A172 (cell line): ENCODE results near the gene YWHAG. TPM values are rescaled to one million over a fixed set of nuclear protein-coding genes. Genes with fewer than 3 reads are reported as not detected.
"Not testable (repeated sequence)": the region's sequence is repeated elsewhere in the genome, so short reads cannot be mapped to it uniquely, and the experiment has no call there.

ENCODE experiments used
- DNase-seq: peaks from one replicate; pipeline ENCODE4 v3.0.0-alpha.2; 2015; ENCODE audit warnings: low spot score
- total RNA-seq: library from RNA; depleted of rRNA; stranded (reverse); fragments of >200 nt; shearing (Covaris generic); gene quantifications from 2 replicates; pipeline ENCODE4 v1.2.3, GENCODE V29; 2014

Gene YWHAG
- total RNA-seq, 1 experiment from 2014 or later, result 151 TPM

DNA sequence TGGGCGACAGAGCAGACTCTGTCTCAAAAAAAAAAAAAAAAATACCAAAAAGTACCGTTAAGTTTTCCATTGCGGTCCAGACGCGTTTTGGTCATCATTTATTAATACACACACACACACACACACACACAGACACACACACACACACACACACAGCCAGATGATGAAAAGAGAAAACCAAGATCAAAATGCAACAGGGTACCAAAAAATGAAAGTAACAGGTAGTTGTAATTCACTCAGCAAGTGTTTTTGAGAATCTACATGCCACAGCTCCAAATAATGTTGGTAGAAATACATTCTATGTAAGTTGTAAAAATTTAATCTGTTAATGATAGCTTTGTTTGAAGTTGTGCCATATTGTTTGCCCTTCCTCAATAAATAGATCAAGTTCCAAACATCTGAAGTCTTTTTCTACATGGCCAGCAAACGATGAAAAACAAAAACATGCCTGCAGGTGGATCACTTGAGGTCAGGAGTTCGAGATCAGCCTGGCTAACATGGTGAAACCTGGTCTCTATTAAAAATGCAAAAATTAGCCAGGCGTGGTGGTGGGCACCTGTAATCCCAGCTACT lies 9.4 kb downstream of the YWHAG start:
- no peak for DNase-seq

GRCh38 chr7:76347710-76348109 lies 11.1 kb downstream of the YWHAG start:
- no peak for DNase-seq

- DNase-seq, result no peak
Observed at GRCh38 chr7:76346778-76347177, 12.0 kb downstream of the YWHAG start.

GRCh38 chr7:76346097-76346496 lies 12.7 kb downstream of the YWHAG start:
- DNase-seq, result no peak

GRCh38 chr7:76343931-76344321 lies 14.9 kb downstream of the YWHAG start:
- DNase-seq, result no peak

GRCh38 chr7:76343294-76343930 lies 15.4 kb downstream of the YWHAG start:
- DNase-seq, result peak; percentile 63

DNA sequence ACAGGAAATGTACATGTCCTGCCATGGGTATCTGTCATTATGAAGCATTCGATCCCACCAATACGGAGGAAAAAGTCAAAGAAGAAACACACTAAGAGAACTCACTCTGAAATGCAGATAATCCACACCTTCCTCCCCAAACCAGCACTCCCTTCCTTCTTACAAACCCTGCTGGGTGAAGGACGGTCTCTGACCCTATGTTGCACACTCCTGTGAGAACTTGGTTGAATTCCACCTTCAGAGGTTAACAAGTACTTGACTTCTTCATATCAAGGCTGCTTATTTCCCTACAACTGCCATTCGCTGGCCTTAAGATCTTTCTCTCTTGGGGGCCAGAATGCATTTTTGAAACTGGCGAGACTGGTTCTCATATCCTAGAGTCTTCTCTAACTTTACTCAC lies 16.6 kb downstream of the YWHAG start:
- no peak for DNase-seq

GRCh38 chr7:76340617-76341131 lies 18.1 kb downstream of the YWHAG start:
- DNase-seq, result peak; percentile 40

GRCh38 chr7:76338298-76339084 lies 20.3 kb downstream of the YWHAG start:
- peak; percentile 57 for DNase-seq

DNA sequence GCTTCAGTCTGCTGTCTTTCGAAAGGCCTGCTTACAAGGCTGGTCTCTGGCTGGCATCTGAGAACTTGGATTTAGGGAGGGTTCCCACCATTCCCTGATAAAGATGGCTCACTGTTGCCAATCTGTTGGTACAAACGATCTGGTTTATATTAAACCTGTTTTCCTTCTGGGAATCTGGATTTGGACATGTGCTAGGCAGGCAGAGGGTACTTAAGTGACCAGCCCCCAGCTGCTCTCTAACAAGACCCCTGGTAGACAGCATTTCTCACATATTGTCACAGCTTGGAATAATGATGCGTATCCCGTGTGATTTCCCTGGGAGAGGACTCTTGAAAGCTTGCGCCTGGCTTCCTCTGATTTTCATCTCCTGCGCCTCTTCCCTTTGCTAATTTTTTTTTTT lies 21.6 kb downstream of the YWHAG start:
- DNase-seq, result no peak

DNA sequence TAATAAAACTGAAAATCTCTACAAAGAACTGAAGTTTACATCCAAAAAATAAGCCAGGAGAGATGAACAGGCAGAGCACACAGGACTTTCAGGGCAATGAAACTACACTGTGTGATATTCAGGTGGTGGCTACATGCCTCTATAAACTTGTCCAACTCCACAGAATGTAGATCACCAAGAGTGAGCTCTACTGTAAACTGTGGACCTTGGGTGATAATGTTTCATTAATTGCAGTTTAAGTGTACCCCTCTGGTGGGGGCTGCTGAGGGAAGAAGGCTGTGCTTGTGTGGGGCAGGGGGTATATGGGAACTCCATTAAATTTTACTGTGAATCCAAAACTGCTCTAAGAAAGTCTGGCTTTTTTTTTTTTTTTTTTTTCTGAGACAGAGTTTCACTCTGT lies 22.7 kb downstream of the YWHAG start:
- DNase-seq, result no peak

GRCh38 chr7:76335417-76335816 lies 23.4 kb downstream of the YWHAG start:
- DNase-seq, result not testable (repeated sequence)

DNA sequence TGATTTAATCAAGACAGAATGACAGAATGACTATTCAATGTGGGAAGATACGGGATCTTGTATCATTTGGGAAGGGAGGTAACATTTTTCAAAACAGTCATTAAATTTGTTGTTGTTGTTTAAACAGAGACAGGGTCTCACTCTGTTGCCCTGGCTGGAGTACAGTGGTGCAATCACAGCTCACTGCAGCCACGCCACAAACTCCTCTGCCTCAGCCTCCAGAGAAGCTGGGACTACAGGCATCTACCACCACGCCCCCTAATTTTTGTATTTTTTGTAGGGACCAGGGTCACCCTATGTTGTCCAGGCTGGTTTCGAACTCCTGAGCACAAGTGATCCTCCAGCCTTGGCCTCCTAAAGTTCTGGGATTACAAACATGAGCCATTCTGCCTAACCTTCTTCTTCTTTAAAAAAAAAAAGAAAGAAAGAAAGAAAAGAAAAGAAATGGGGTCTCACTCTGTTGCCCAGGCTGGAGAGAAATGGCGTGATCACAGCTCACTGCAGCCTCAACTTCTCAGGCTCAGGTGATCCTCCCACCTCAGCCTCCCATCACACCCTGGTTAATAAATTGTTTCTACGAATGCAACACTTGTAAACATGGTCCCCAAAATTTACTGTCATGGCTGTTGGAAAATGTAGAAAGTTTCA lies 24.3 kb downstream of the YWHAG start:
- DNase-seq, result no peak

- DNase-seq, result no peak
Observed at GRCh38 chr7:76333511-76334101, 25.2 kb downstream of the YWHAG start.

GRCh38 chr7:76332078-76332477 lies 26.7 kb downstream of the YWHAG start:
- no peak for DNase-seq

- DNase-seq, result no peak
Observed at GRCh38 chr7:76330673-76331072, 28.1 kb downstream of the YWHAG start.

- no peak for DNase-seq
Observed at GRCh38 chr7:76330261-76330660, 28.5 kb downstream of the YWHAG start.

- no peak for DNase-seq
Observed at GRCh38 chr7:76329479-76329878, 29.3 kb downstream of the YWHAG start.

GRCh38 chr7:76328389-76328788 lies 30.4 kb downstream of the YWHAG start:
- no peak for DNase-seq

DNA sequence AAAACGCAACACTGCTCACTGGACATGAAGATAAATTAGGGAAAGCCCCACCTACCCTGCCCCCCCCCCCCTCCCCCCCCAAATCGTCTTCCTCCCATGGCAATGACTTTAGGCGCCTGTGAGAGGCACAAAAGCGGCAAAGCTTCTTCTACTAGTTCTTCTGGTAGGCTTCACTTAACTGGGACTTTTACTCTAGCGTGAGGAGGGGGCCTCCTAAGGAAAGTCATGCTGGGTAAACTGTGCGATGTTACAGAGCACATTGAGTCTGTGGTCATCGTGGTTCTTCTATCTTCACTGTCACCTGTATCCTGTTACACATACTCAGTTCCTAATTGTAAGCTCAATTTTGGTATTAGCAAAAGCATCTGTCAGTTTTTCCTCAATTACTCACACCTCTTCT lies 31.2 kb downstream of the YWHAG start:
- DNase-seq, result no peak

- peak; percentile 71 for DNase-seq
Observed at GRCh38 chr7:76326646-76327233, 32.1 kb downstream of the YWHAG start.

- DNase-seq, result no peak
Observed at GRCh38 chr7:76325811-76326210, 33.0 kb downstream of the YWHAG start.
